ENCODE data around the gene ABCC11.

GRCh38 chr16:48272837-48273421, 25.6 kb upstream of the ABCC11 start:
- TF ChIP-seq CTCF (IDR thresholded peaks at IDR 0.05; ENCODE audit: insufficient read depth, low read length, poor library complexity, severe bottlenecking) (no peak), EZH2phosphoT487 (conservative IDR thresholded peaks at IDR 0.05; ENCODE audit: low read length) (no peak)

Measured in SU-DHL-6 (cell line).